GM12873 (cell line): ENCODE measurements around the gene APOBEC3F.

Source experiments
- CTCF ChIP-seq: IDR thresholded peaks from 2 replicates; pipeline ENCODE4 v1.5.1; 2012; ENCODE audit warnings: low read depth, mild to moderate bottlenecking, moderate library complexity, low read length, control low read depth; ENCODE audit not compliant: insufficient read depth; ENCODE audit errors: missing control alignments

Gene APOBEC3F

GRCh38 chr22:39013942-39014722 lies 26.5 kb upstream of the APOBEC3F start, which contains the start of gene APOBEC3C:
TSS of gene APOBEC3C (plus strand) at chr22:39014257. CDS start at chr22:39014363, 106 bp downstream.
- TF ChIP-seq CTCF: no peak

GRCh38 chr22:39016592-39016991 lies 24.1 kb upstream of the APOBEC3F start:
- no peak for TF ChIP-seq CTCF

- no peak for TF ChIP-seq CTCF
Observed at GRCh38 chr22:39017596-39018365, 22.9 kb upstream of the APOBEC3F start.

GRCh38 chr22:39021552-39022250 lies 19.0 kb upstream of the APOBEC3F start:
- TF ChIP-seq CTCF: no peak

GRCh38 chr22:39024519-39025308 lies 15.9 kb upstream of the APOBEC3F start:
- no peak for TF ChIP-seq CTCF

GRCh38 chr22:39026509-39027150 lies 14.0 kb upstream of the APOBEC3F start:
- no peak for TF ChIP-seq CTCF
